Liver (tissue), 9 donors: ENCODE results near the gene SIAH1. TPM values are rescaled to one million over a fixed set of nuclear protein-coding genes. Genes with fewer than 3 reads are reported as not detected.

Source experiments
- DNase-seq: peaks from one replicate; pipeline ENCODE4 v3.0.0-alpha.2; 2017; ENCODE audit warnings: low spot score
- H3K27ac ChIP-seq, 2 donors: one replicate each; pipeline ENCODE4 v1.7.0; 2013; ENCODE audit warnings: inconsistent platforms in 2 of 2, low read length in 2 of 2, control low read depth in 1 of 2, low read depth in 1 of 2, mild to moderate bottlenecking in 1 of 2
- H3K27me3 ChIP-seq, 4 donors: one replicate each; pipeline versions ENCODE4 v1.6.1 to v1.7.0; 2013; ENCODE audit warnings: low read length in 3 of 4, inconsistent platforms in 1 of 4, mild to moderate bottlenecking in 1 of 4, moderate library complexity in 1 of 4; ENCODE audit not compliant: control insufficient read depth in 4 of 4, insufficient read depth in 4 of 4
- H3K36me3 ChIP-seq, 4 donors: one replicate each; pipeline versions ENCODE4 v1.6.1 to v1.7.0; 2013; ENCODE audit warnings: low read length in 3 of 4, mild to moderate bottlenecking in 3 of 4, low read depth in 1 of 4, moderate library complexity in 1 of 4; ENCODE audit not compliant: control insufficient read depth in 4 of 4, insufficient read depth in 3 of 4
- H3K4me1 ChIP-seq, 4 donors: one replicate each; pipeline versions ENCODE4 v1.6.1 to v1.7.0; 2013; ENCODE audit warnings: low read length in 3 of 4, mild to moderate bottlenecking in 3 of 4, moderate library complexity in 1 of 4; ENCODE audit not compliant: control insufficient read depth in 4 of 4, insufficient read depth in 4 of 4
- H3K4me3 ChIP-seq, 3 donors: one replicate each; pipeline versions ENCODE4 v1.6.1 to v1.7.0; 2013; ENCODE audit warnings: low read length in 3 of 3, control low read depth in 1 of 3, low read depth in 1 of 3, mild to moderate bottlenecking in 1 of 3
- H3K9ac ChIP-seq, 2 donors: one replicate each; pipeline ENCODE4 v1.7.0; 2013; ENCODE audit warnings: low read length in 2 of 2, mild to moderate bottlenecking in 2 of 2, moderate library complexity in 2 of 2, control low read depth in 1 of 2, low read depth in 1 of 2
- H3K9me3 ChIP-seq, 4 donors: one replicate each; pipeline versions ENCODE4 v1.6.1 to v1.7.0; 2013; ENCODE audit warnings: low read length in 3 of 4; ENCODE audit not compliant: control insufficient read depth in 4 of 4
- CTCF ChIP-seq: fragments of 150-350 bp; IDR thresholded peaks from 2 replicates; pipeline ENCODE4 v1.5.1; 2017; ENCODE audit warnings: improper control_type of control experiment, low read depth, low read length; ENCODE audit not compliant: missing input control
- EGR1 ChIP-seq, 2 donors: IDR thresholded peaks; 2 replicates each; pipeline ENCODE4 v1.6.1; 2016 to 2018; ENCODE audit warnings: antibody characterized with exemption in 2 of 2, low read depth in 2 of 2
- FOXA1 ChIP-seq: IDR thresholded peaks from 2 replicates; pipeline ENCODE4 v1.6.1; 2016; ENCODE audit warnings: antibody characterized with exemption
- FOXA2 ChIP-seq: IDR thresholded peaks from 2 replicates; pipeline ENCODE4 v1.6.1; 2016; ENCODE audit warnings: antibody characterized with exemption
- GABPA ChIP-seq, 2 donors: IDR thresholded peaks in 1 of 2; conservative IDR thresholded peaks in 1 of 2; 2 replicates each; pipeline ENCODE4 v1.6.1; 2016; ENCODE audit warnings: antibody characterized with exemption in 2 of 2, mild to moderate bottlenecking in 1 of 2, moderate library complexity in 1 of 2
- HNF4A ChIP-seq, 2 donors: conservative IDR thresholded peaks; 2 replicates each; pipeline ENCODE4 v1.6.1; 2016; ENCODE audit warnings: antibody characterized with exemption in 2 of 2, mild to moderate bottlenecking in 2 of 2
- HNF4G ChIP-seq: IDR thresholded peaks from 2 replicates; pipeline ENCODE4 v1.6.1; 2016; ENCODE audit warnings: antibody characterized with exemption
- JUND ChIP-seq, 2 donors: IDR thresholded peaks; 2 replicates each; pipeline ENCODE4 v1.6.1; 2016; ENCODE audit warnings: antibody characterized with exemption in 2 of 2
- NR2F2 ChIP-seq: IDR thresholded peaks from 2 replicates; pipeline ENCODE4 v1.6.1; 2016; ENCODE audit warnings: antibody characterized with exemption
- REST ChIP-seq: IDR thresholded peaks from 2 replicates; pipeline ENCODE4 v1.6.1; 2016; ENCODE audit warnings: antibody characterized with exemption, mild to moderate bottlenecking
- RXRA ChIP-seq, 2 donors: IDR thresholded peaks; 2 replicates each; pipeline ENCODE4 v1.6.1; 2017 to 2018; ENCODE audit warnings: antibody characterized with exemption in 2 of 2, mild to moderate bottlenecking in 1 of 2
- SP1 ChIP-seq: IDR thresholded peaks from 2 replicates; pipeline ENCODE4 v1.6.1; 2018; ENCODE audit warnings: antibody characterized with exemption, mild to moderate bottlenecking
- TAF1 ChIP-seq: conservative IDR thresholded peaks from 2 replicates; pipeline ENCODE4 v1.6.1; 2016; ENCODE audit warnings: antibody characterized with exemption, mild to moderate bottlenecking
- YY1 ChIP-seq: IDR thresholded peaks from 2 replicates; pipeline ENCODE4 v1.6.1; 2016; ENCODE audit warnings: antibody characterized with exemption, mild to moderate bottlenecking
- WGBS: extraction: QIAGEN DNeasy Blood & Tissue Kit; methylation state at CpG from one replicate; pipeline ENCODE4 v1.1.7; 2013; 5-methylcytosine and 5-hydroxymethylcytosine counted together
- polyA plus RNA-seq, 2 donors: library from polyadenylated mRNA; stranded (reverse) in 1 of 2; unstranded in 1 of 2; fragments of 200-250 nt in 1 of 2; fragments of >200 nt in 1 of 2; fragmentation: Nextera tagmentation in 1 of 2; extraction: Ambion mirVana in 1 of 2; gene quantifications; one replicate each; pipeline versions ENCODE4 v1.2.1 to v1.2.3, GENCODE V29; 2013 to 2015
- total RNA-seq, 2 donors: library from RNA; depleted of rRNA; stranded (reverse); fragments of >200 nt; gene quantifications; one replicate each; pipeline ENCODE4 v1.2.3, GENCODE V29; 2014
- TF ChIP-seq, protein P1 (sequence below): IDR thresholded peaks from 2 replicates; pipeline ENCODE4 v1.6.1; 2016; ENCODE audit warnings: antibody characterized with exemption
- TF ChIP-seq, protein P2 (sequence below): IDR thresholded peaks from 2 replicates; pipeline ENCODE4 v1.6.1; 2016; ENCODE audit warnings: antibody characterized with exemption
- TF ChIP-seq, protein P3 (sequence below): IDR thresholded peaks from 2 replicates; pipeline ENCODE4 v1.6.1; 2016; ENCODE audit warnings: antibody characterized with exemption
- donor health status: healthy.
- donor health status: healthy.
- donor health status: healthy.
- donor health status: healthy.
- donor health status: healthy.

SIAH1 gene
- total and polyA plus RNA-seq, 4 donors, result 6.7 to 17.3 (median 15.8) TPM

GRCh38 chr16:48365025-48365600, 20.1 kb downstream of the SIAH1 start:
- H3K9ac ChIP-seq, result peak overlapping the region in 1 of 2 donors; percentile 22
- H3K4me3 ChIP-seq, result peak overlapping the region; percentile 0 to 63 (median 41)
- H3K27ac ChIP-seq, result peak overlapping the region; percentile 97 to 99
- 69% methylated on average over 15 of the region's 15 CpGs for WGBS
- H3K36me3 ChIP-seq, result peaks cover 0 to 6% (median 3%) of the 10 kb centered on the region in 4 donors
- peaks cover 6 to 29% (median 12%) of the 10 kb centered on the region in 4 donors for H3K4me1 ChIP-seq
- no peak for DNase-seq
- no peaks in the 10 kb centered on the region for H3K9me3 ChIP-seq
- TF ChIP-seq HNF4A (conservative IDR thresholded peaks at IDR 0.05), result no peak
- TF ChIP-seq, protein P1, sequence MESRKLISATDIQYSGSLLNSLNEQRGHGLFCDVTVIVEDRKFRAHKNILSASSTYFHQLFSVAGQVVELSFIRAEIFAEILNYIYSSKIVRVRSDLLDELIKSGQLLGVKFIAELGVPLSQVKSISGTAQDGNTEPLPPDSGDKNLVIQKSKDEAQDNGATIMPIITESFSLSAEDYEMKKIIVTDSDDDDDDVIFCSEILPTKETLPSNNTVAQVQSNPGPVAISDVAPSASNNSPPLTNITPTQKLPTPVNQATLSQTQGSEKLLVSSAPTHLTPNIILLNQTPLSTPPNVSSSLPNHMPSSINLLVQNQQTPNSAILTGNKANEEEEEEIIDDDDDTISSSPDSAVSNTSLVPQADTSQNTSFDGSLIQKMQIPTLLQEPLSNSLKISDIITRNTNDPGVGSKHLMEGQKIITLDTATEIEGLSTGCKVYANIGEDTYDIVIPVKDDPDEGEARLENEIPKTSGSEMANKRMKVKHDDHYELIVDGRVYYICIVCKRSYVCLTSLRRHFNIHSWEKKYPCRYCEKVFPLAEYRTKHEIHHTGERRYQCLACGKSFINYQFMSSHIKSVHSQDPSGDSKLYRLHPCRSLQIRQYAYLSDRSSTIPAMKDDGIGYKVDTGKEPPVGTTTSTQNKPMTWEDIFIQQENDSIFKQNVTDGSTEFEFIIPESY, result no peak
- no peak for TF ChIP-seq TAF1
- TF ChIP-seq, protein P2, sequence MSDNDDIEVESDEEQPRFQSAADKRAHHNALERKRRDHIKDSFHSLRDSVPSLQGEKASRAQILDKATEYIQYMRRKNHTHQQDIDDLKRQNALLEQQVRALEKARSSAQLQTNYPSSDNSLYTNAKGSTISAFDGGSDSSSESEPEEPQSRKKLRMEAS, result no peak
- no peak for TF ChIP-seq FOXA1
- no peak for TF ChIP-seq RXRA (IDR thresholded peaks at IDR 0.05)
- TF ChIP-seq YY1, result no peak
- TF ChIP-seq EGR1 (IDR thresholded peaks at IDR 0.05; ENCODE audit: low read depth in 2 of 2), result no peak
- TF ChIP-seq, protein P3, sequence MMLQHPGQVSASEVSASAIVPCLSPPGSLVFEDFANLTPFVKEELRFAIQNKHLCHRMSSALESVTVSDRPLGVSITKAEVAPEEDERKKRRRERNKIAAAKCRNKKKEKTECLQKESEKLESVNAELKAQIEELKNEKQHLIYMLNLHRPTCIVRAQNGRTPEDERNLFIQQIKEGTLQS, result no peak
- TF ChIP-seq NR2F2, result no peak
- TF ChIP-seq SP1, result no peak
- TF ChIP-seq REST, result no peak
- H3K27me3 ChIP-seq, result no peaks in the 10 kb centered on the region

DNA sequence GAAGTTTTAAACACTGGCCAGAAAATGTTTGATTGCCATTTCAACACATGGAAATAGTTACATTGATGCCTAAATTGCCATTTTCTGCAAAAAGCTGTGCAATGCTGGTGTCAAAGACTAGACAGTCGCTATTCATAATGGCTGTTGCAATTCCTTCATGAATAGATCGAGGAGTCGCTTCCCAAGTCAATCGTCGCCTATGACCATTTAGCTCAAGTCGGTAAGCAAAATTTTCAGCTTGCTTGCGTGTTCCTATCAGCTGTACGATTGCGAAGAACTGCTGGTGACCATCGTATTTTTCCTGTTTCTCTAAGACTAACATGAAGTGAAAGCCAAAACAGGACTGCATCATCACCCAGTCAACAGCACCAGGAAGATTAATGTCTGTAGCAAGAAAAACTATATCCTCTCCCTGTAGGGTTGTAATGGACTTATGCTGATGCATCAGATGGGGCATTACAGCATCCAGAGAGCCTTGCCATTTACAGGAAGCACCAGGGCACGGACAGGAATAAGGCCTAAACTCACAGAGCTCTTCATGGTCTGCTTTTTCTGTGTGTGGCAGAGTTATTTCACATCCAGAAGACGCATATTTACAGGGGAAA, 23.6 kb downstream of the SIAH1 start:
- H3K4me3 ChIP-seq, result no peak overlapping the region
- peaks cover 0 to 18% (median 12%) of the 10 kb centered on the region in 4 donors for H3K36me3 ChIP-seq
- H3K27me3 ChIP-seq, result no peaks in the 10 kb centered on the region
- H3K9me3 ChIP-seq, result no peaks in the 10 kb centered on the region
- peak overlapping the region in 1 of 2 donors; percentile 7 for H3K27ac ChIP-seq
- DNase-seq, result no peak
- TF ChIP-seq GABPA (IDR thresholded peaks at IDR 0.05 in 1 of 2, conservative IDR thresholded peaks at IDR 0.05 in 1 of 2) (no peak), YY1 (no peak), RXRA (IDR thresholded peaks at IDR 0.05) (no peak), HNF4G (no peak), FOXA2 (no peak), SP1 (no peak), JUND (IDR thresholded peaks at IDR 0.05) (no peak), CTCF (no peak), EGR1 (IDR thresholded peaks at IDR 0.05; ENCODE audit: low read depth in 2 of 2) (no peak), TAF1 (no peak), NR2F2 (no peak)
- TF ChIP-seq, protein P3, result no peak
- TF ChIP-seq, protein P1, result no peak
- no peak overlapping the region for H3K9ac ChIP-seq
- 87% methylated on average over 12 of the region's 12 CpGs for WGBS
- peaks cover 2 to 22% (median 9%) of the 10 kb centered on the region in 4 donors for H3K4me1 ChIP-seq
